ENCODE measurements around the gene DCST2.
A peak's percentile ranks its signal among the peaks of the same experiment; 100 is the strongest.

Gene DCST2

DNA sequence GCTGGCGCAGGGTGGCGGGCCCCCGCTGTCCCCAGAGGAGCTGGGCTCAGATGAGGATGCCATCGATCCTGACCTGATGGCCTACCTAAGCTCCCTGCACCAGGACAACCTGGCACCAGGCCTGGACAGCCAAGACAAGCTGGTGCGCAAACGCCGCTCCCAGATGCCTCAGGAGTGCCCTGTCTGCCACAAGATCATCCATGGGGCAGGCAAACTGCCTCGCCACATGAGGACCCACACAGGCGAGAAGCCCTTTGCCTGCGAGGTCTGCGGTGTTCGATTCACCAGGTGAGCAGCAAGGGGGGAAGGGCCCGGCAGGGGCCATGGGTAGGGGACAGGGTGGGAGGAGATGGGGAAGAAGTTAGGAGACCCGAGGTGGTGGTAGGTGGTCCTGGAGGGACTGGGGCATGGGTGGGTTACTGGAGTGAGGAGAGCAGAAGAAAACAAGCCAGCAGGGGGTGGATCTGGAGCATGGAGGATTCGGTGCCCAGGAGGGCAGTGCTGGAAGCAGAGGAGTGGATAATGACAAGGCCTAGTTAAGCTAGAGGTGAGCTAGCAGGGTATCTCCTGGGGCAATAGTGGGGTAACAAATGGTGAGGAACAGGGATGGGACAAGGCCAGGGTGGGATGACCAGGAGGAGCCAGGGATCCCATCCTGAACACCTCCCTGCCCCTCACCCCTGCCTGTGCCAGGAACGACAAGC lies 17.9 kb downstream of the DCST2 start:
- peaks cover 19% of the 10 kb centered on the region for H3K4me1 ChIP-seq (ENCODE audit: control insufficient read depth, insufficient read depth, low read length)
- H3K9ac ChIP-seq (ENCODE audit: low read depth, low read length), result no peak overlapping the region
- no peaks in the 10 kb centered on the region for H3K27me3 ChIP-seq (ENCODE audit: control insufficient read depth, insufficient read depth, low read length)
- no peak overlapping the region for H3K4me3 ChIP-seq (ENCODE audit: low read depth, low read length)
- H3K36me3 ChIP-seq (ENCODE audit: control insufficient read depth, insufficient read depth, low read length), result peaks cover 17% of the 10 kb centered on the region
- no peaks in the 10 kb centered on the region for H3K9me3 ChIP-seq (ENCODE audit: control insufficient read depth, insufficient read depth, low read length)

- Histone ChIP-seq H3K27me3 (ENCODE audit: control insufficient read depth, insufficient read depth, low read length) (no peaks in the 10 kb centered on the region), H3K4me3 (ENCODE audit: low read depth, low read length) (no peak overlapping the region), H3K9me3 (ENCODE audit: control insufficient read depth, insufficient read depth, low read length) (no peaks in the 10 kb centered on the region), H3K9ac (ENCODE audit: low read depth, low read length) (no peak overlapping the region), H3K36me3 (ENCODE audit: control insufficient read depth, insufficient read depth, low read length) (peaks cover 17% of the 10 kb centered on the region), H3K4me1 (ENCODE audit: control insufficient read depth, insufficient read depth, low read length) (peaks cover 20% of the 10 kb centered on the region)
These were observed 18.7 kb downstream of the DCST2 start for GRCh38 chr1:155014709-155015508.

DNA sequence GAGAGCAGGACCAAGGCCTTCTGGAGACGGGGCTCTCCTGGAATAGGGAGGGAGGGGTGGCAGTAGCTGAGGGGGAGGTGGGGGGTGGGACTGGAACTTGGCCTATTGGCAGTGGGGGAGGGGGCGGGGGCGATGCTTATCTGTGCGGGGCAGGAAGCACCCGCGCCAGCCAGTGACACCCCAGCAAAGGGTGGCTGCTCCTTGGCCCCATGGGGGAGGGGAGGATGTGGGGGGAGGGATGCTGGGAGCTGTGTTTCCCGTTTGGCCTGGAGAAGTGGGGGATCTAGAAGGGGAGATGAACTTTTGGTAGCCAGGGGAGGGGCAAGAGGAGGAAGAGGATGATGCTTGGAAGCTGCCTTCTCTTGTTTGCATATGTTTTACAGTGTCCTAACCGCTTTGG lies 19.9 kb downstream of the DCST2 start:
- H3K4me1 ChIP-seq (ENCODE audit: control insufficient read depth, insufficient read depth, low read length), result peaks cover 25% of the 10 kb centered on the region
- H3K9me3 ChIP-seq (ENCODE audit: control insufficient read depth, insufficient read depth, low read length), result no peaks in the 10 kb centered on the region
- H3K4me3 ChIP-seq (ENCODE audit: low read depth, low read length), result no peak overlapping the region
- no peak overlapping the region for H3K9ac ChIP-seq (ENCODE audit: low read depth, low read length)
- peaks cover 17% of the 10 kb centered on the region for H3K36me3 ChIP-seq (ENCODE audit: control insufficient read depth, insufficient read depth, low read length)
- no peaks in the 10 kb centered on the region for H3K27me3 ChIP-seq (ENCODE audit: control insufficient read depth, insufficient read depth, low read length)

- H3K27me3 ChIP-seq (ENCODE audit: control insufficient read depth, insufficient read depth, low read length), result no peaks in the 10 kb centered on the region
- no peaks in the 10 kb centered on the region for H3K9me3 ChIP-seq (ENCODE audit: control insufficient read depth, insufficient read depth, low read length)
- H3K4me3 ChIP-seq (ENCODE audit: low read depth, low read length), result peak overlapping the region; percentile 30
- peaks cover 17% of the 10 kb centered on the region for H3K36me3 ChIP-seq (ENCODE audit: control insufficient read depth, insufficient read depth, low read length)
- H3K9ac ChIP-seq (ENCODE audit: low read depth, low read length), result no peak overlapping the region
- H3K4me1 ChIP-seq (ENCODE audit: control insufficient read depth, insufficient read depth, low read length), result peaks cover 25% of the 10 kb centered on the region
These were observed 20.6 kb downstream of the DCST2 start for GRCh38 chr1:155012776-155013602.

- Histone ChIP-seq H3K36me3 (ENCODE audit: control insufficient read depth, insufficient read depth, low read length) (peaks cover 17% of the 10 kb centered on the region), H3K27me3 (ENCODE audit: control insufficient read depth, insufficient read depth, low read length) (no peaks in the 10 kb centered on the region), H3K4me1 (ENCODE audit: control insufficient read depth, insufficient read depth, low read length) (peaks cover 25% of the 10 kb centered on the region), H3K9me3 (ENCODE audit: control insufficient read depth, insufficient read depth, low read length) (no peaks in the 10 kb centered on the region), H3K9ac (ENCODE audit: low read depth, low read length) (no peak overlapping the region), H3K4me3 (ENCODE audit: low read depth, low read length) (peak overlapping the region; percentile 30)
These were observed 21.5 kb downstream of the DCST2 start for GRCh38 chr1:155012026-155012546.

DNA sequence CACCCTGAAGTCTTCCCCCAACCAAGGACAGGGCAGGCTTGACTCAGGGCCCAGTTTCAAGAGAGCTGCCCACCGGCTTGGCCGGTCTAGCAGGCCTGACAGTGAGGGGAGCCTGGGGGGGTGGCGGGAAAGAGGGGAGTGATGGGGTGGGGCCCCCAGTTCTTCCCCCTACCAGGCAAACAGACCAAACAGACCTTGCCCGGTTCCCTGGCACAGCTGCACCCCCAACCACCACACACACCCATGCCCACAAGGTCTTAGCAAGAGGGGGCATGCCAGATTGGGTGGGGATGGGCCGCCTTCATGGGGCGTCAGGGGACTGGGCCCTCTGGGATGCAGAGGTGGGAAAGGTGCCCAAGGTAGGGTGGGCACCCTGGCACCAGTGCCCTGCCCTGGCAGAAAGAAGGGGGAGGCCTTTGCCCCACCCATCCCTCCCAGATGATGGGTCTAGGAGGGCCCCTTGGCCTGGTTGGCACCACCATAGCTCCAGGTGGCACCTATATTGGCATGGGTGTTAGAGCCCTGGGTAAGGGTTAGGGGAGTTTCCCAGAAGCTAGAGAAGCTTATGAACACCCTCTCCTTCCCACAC lies 22.1 kb downstream of the DCST2 start:
- Histone ChIP-seq H3K9me3 (ENCODE audit: control insufficient read depth, insufficient read depth, low read length) (no peaks in the 10 kb centered on the region), H3K9ac (ENCODE audit: low read depth, low read length) (no peak overlapping the region), H3K27me3 (ENCODE audit: control insufficient read depth, insufficient read depth, low read length) (no peaks in the 10 kb centered on the region), H3K36me3 (ENCODE audit: control insufficient read depth, insufficient read depth, low read length) (peaks cover 14% of the 10 kb centered on the region), H3K4me3 (ENCODE audit: low read depth, low read length) (no peak overlapping the region), H3K4me1 (ENCODE audit: control insufficient read depth, insufficient read depth, low read length) (peaks cover 23% of the 10 kb centered on the region)

DNA sequence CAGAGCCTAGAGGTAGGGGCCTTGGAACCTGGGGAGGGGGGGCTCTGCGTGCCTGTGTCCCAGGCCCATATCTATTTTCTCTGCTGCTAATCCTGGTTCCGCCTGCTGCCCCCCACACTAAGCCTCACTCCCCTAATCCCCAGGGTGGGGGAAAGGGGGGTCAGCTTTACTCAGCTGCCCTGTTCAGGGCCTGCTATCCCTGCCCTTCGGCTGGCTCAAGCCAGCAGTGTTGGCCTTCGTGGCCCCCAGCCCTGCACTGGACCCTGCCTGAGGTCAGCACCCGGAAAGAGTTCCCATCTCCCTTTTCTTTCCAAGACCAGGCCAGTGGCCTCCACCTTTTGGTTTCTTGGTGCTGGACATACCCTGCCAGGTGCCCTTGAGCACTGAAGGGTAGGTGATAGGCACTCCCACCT lies 22.6 kb downstream of the DCST2 start:
- Histone ChIP-seq H3K9ac (ENCODE audit: low read depth, low read length) (no peak overlapping the region), H3K36me3 (ENCODE audit: control insufficient read depth, insufficient read depth, low read length) (peaks cover 8% of the 10 kb centered on the region), H3K27me3 (ENCODE audit: control insufficient read depth, insufficient read depth, low read length) (no peaks in the 10 kb centered on the region), H3K4me1 (ENCODE audit: control insufficient read depth, insufficient read depth, low read length) (peaks cover 23% of the 10 kb centered on the region), H3K9me3 (ENCODE audit: control insufficient read depth, insufficient read depth, low read length) (no peaks in the 10 kb centered on the region), H3K4me3 (ENCODE audit: low read depth, low read length) (no peak overlapping the region)

DNA sequence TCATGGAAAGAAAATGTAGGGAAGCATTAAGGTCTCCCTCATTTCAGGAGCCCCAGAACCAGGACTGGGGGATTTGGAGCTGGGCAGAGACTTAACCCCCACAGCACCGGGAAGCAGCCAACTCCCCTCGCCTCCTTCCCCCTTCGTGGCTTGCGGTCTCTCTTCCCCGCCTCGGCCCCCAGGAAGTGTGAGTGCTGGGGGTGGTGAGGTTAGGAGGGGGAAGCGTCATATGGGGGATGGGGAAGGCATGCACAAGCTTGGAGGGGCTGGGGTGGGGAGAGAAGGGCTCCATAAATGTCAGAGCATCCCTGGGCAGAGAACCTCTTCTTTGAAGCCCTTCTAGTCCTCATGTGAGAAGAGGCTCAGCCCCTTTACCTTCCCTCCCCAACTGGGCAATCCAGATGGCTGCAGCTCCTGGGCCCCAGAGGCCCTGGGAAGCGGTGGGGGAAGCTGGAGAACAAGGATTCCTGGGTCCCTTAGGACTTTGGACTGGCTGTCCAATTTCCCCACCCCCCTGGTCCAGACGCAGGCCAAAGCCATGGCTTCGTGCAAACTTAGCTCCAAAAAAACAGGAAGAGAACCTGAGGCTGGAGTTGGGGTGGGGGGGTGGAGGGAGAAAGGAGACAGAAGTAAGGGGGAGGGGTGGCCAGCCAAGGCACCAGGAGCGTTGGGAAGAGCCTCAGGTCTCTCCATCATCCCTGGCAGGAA lies 23.2 kb downstream of the DCST2 start:
- Histone ChIP-seq H3K4me1 (ENCODE audit: control insufficient read depth, insufficient read depth, low read length) (peaks cover 25% of the 10 kb centered on the region), H3K9ac (ENCODE audit: low read depth, low read length) (no peak overlapping the region), H3K36me3 (ENCODE audit: control insufficient read depth, insufficient read depth, low read length) (peaks cover 8% of the 10 kb centered on the region), H3K27me3 (ENCODE audit: control insufficient read depth, insufficient read depth, low read length) (no peaks in the 10 kb centered on the region), H3K9me3 (ENCODE audit: control insufficient read depth, insufficient read depth, low read length) (no peaks in the 10 kb centered on the region), H3K4me3 (ENCODE audit: low read depth, low read length) (no peak overlapping the region)

GRCh38 chr1:155009742-155010141 lies 23.8 kb downstream of the DCST2 start:
- H3K9ac ChIP-seq (ENCODE audit: low read depth, low read length), result no peak overlapping the region
- H3K9me3 ChIP-seq (ENCODE audit: control insufficient read depth, insufficient read depth, low read length), result no peaks in the 10 kb centered on the region
- H3K4me1 ChIP-seq (ENCODE audit: control insufficient read depth, insufficient read depth, low read length), result peaks cover 28% of the 10 kb centered on the region
- H3K4me3 ChIP-seq (ENCODE audit: low read depth, low read length), result no peak overlapping the region
- no peaks in the 10 kb centered on the region for H3K27me3 ChIP-seq (ENCODE audit: control insufficient read depth, insufficient read depth, low read length)
- peaks cover 7% of the 10 kb centered on the region for H3K36me3 ChIP-seq (ENCODE audit: control insufficient read depth, insufficient read depth, low read length)

GRCh38 chr1:155009221-155009711 lies 24.3 kb downstream of the DCST2 start:
- Histone ChIP-seq H3K9me3 (ENCODE audit: control insufficient read depth, insufficient read depth, low read length) (no peaks in the 10 kb centered on the region), H3K4me3 (ENCODE audit: low read depth, low read length) (peak overlapping the region; percentile 43), H3K9ac (ENCODE audit: low read depth, low read length) (no peak overlapping the region), H3K27me3 (ENCODE audit: control insufficient read depth, insufficient read depth, low read length) (no peaks in the 10 kb centered on the region), H3K36me3 (ENCODE audit: control insufficient read depth, insufficient read depth, low read length) (peaks cover 4% of the 10 kb centered on the region), H3K4me1 (ENCODE audit: control insufficient read depth, insufficient read depth, low read length) (peaks cover 33% of the 10 kb centered on the region)
